Germinal center (tissue), 1 donor: Measurements from ENCODE around the gene CLEC20A.

Experiments used
- DNase-seq: peaks from one replicate; pipeline ENCODE4 v3.0.0; 2012; ENCODE audit warnings: mixed read lengths, low spot score

CLEC20A gene

GRCh38 chr1:178467837-178468236 lies 28.9 kb downstream of the CLEC20A start:
- DNase-seq = no peak

- DNase-seq = no peak
Observed at GRCh38 chr1:178465011-178465410, 31.8 kb downstream of the CLEC20A start.

GRCh38 chr1:178464566-178464965 lies 32.2 kb downstream of the CLEC20A start:
- DNase-seq = no peak

- DNase-seq = no peak
Observed at GRCh38 chr1:178464141-178464540, 32.6 kb downstream of the CLEC20A start.

GRCh38 chr1:178461701-178462100 lies 35.1 kb downstream of the CLEC20A start:
- no peak for DNase-seq

- DNase-seq = no peak
Observed at GRCh38 chr1:178461104-178461503, 35.7 kb downstream of the CLEC20A start.

- no peak for DNase-seq
Observed at GRCh38 chr1:178458203-178458602, 38.6 kb downstream of the CLEC20A start.

- no peak for DNase-seq
Observed at GRCh38 chr1:178457651-178458050, 39.1 kb downstream of the CLEC20A start.

GRCh38 chr1:178456472-178456871 lies 40.3 kb downstream of the CLEC20A start:
- DNase-seq = no peak

GRCh38 chr1:178452013-178452412 lies 44.8 kb downstream of the CLEC20A start:
- DNase-seq = no peak

- DNase-seq = no peak
Observed at GRCh38 chr1:178451529-178451928, 45.2 kb downstream of the CLEC20A start.

- DNase-seq = no peak
Observed at GRCh38 chr1:178450871-178451270, 45.9 kb downstream of the CLEC20A start.

GRCh38 chr1:178442925-178443324 lies 53.8 kb downstream of the CLEC20A start:
- DNase-seq = no peak

GRCh38 chr1:178438432-178438831 lies 58.3 kb downstream of the CLEC20A start:
- no peak for DNase-seq

- no peak for DNase-seq
Observed at GRCh38 chr1:178436899-178437298, 59.9 kb downstream of the CLEC20A start.

GRCh38 chr1:178434899-178435435 lies 61.8 kb downstream of the CLEC20A start:
- DNase-seq = no peak

GRCh38 chr1:178434360-178434759 lies 62.4 kb downstream of the CLEC20A start:
- DNase-seq = no peak
